Rectal smooth muscle tissue (tissue), 1 donor: ENCODE results near the gene RFPL4A.
"Not testable (repeated sequence)": the region's sequence is repeated elsewhere in the genome, so short reads cannot be mapped to it uniquely, and the experiment has no call there.

Source experiments
- H3K27ac ChIP-seq: one replicate; pipeline ENCODE4 v1.7.0; 2013; ENCODE audit warnings: low read depth, low read length, inconsistent platforms
- H3K27me3 ChIP-seq: one replicate; pipeline ENCODE4 v1.7.0; 2013; ENCODE audit warnings: low read length; ENCODE audit not compliant: control insufficient read depth, insufficient read depth
- H3K36me3 ChIP-seq: one replicate; pipeline ENCODE4 v1.7.0; 2013; ENCODE audit warnings: low read length; ENCODE audit not compliant: control insufficient read depth, insufficient read depth
- H3K4me1 ChIP-seq: one replicate; pipeline ENCODE4 v1.7.0; 2013; ENCODE audit warnings: low read length; ENCODE audit not compliant: control insufficient read depth, insufficient read depth
- H3K4me3 ChIP-seq: one replicate; pipeline ENCODE4 v1.7.0; 2013; ENCODE audit warnings: low read length
- H3K9ac ChIP-seq: one replicate; pipeline ENCODE4 v1.7.0; 2013; ENCODE audit warnings: low read length

Gene RFPL4A

DNA sequence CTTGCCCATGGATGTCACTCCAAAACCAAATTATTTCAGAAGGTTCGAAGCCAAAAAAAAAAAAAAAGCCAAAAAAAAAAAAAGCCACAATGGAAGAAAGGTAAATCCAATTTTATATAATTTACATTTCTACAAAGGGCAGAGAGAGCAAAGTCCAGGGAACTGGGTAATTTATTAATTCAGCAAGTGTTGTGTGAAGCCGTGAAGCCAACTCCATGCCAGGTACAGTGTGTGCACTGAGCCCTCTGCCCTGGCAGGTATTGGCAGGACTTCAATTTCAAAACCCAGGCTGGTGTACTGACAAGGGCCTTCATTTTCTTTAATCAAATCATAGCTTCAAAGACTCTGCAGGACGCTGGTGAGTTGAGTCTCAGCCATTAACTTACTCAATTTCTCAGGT lies 5.5 kb upstream of the RFPL4A start:
- H3K4me3 ChIP-seq: no peak overlapping the region
- no peaks in the 10 kb centered on the region for H3K36me3 ChIP-seq
- no peak overlapping the region for H3K9ac ChIP-seq
- no peaks in the 10 kb centered on the region for H3K27me3 ChIP-seq
- no peak overlapping the region for H3K27ac ChIP-seq
- no peaks in the 10 kb centered on the region for H3K4me1 ChIP-seq

DNA sequence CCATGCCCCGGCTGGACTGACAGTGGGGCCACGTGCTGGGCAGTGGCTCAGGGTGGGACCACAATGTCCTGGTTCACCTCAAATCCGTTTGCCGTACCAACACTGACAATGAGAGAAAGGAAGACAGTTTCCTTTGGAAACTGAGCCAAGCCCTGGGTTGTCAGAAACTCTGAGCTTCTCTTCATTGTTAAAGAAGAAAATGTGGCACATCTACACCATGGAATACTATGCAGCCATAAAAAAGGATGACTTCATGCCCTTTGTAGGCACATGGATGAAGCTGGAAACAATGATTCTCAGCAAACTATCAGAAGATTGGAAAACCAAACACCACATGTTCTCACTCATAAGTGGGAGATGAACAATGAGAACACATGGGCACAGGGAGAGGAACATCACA lies 2.1 kb upstream of the RFPL4A start:
- not testable (repeated sequence) for H3K36me3 ChIP-seq, H3K9ac ChIP-seq, H3K27me3 ChIP-seq, H3K4me1 ChIP-seq, H3K27ac ChIP-seq, H3K4me3 ChIP-seq

DNA sequence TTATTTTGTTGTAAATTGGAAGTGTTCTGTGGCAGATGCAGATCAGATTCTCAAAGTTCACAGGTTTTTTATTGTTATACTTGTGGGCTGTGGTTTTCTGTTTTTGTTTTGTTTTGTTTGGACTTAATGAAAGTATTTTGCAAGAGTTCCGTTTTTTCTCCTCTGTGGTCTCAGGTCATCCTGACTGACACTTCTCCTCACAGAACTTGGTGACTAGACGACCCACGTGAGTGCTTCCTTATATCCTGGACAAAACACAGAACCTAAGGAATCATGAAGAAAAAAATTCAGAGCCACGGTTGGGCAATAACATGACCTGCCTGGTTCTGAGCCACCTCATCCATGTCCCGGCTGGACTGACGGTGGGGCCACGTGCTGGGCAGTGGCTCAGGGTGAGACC lies 7.6 kb downstream of the RFPL4A start:
- no peaks in the 10 kb centered on the region for H3K27me3 ChIP-seq
- no peak overlapping the region for H3K27ac ChIP-seq
- H3K4me1 ChIP-seq: no peaks in the 10 kb centered on the region
- no peak overlapping the region for H3K4me3 ChIP-seq
- H3K36me3 ChIP-seq: no peaks in the 10 kb centered on the region
- H3K9ac ChIP-seq: no peak overlapping the region

DNA sequence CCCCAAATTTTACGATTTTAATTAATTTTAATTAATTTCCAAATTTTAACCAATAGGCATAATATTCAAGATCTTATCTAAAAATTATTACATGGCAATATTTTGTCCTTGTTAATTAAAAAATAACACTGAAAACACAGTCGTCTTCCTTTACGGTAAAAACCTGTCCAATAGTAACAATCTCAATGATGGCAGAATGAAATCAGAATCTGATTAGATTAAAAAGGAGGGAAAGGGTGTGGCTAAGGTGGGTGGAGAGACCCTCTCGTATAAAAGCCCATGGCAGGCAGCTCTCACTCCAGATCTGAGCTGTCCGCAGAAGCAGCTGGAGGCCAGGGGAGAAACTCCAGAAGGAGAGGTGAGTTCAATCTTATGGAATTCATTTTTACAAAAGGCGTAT lies 9.9 kb downstream of the RFPL4A start, which contains the start of gene RFPL4AL1:
TSS of gene RFPL4AL1 (plus strand) at position 301 of the 400 bp plus-strand sequence. CDS start 2,687 bp downstream, outside the sequence.
- not testable (repeated sequence) for H3K36me3 ChIP-seq, H3K4me3 ChIP-seq, H3K27ac ChIP-seq, H3K9ac ChIP-seq, H3K4me1 ChIP-seq, H3K27me3 ChIP-seq

DNA sequence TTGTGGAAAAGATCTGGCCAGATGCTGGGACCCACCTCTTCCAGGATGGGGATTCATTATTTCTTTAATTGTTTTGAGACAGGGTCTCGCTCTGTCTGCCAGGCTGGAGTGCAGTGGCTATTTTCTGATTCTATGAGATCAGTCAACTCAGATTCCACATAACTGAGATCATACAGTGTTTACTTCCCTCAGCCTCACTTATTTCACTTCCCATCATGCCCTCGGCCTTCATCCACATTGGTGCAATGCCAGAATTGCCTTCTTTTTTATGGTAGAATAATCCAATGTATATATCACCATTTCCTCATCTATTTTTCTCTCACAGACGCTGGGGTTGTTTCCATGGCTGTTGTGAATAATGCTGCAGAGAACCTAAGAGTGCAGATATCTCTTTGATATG lies 10.7 kb downstream of the RFPL4A start:
- not testable (repeated sequence) for H3K4me3 ChIP-seq, H3K36me3 ChIP-seq

DNA sequence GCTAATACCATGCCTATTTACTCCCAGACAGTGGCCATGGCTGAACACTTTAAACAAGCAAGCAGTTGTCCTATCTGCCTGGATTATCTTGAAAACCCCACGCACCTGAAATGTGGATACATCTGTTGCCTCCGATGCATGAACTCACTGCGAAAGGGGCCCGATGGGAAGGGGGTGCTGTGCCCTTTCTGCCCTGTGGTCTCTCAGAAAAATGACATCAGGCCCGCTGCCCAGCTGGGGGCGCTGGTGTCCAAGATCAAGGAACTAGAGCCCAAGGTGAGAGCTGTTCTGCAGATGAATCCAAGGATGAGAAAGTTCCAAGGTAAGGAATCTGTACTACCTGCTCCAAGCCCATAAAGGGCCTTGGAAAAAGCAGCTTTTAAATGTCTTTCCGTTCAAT lies 18.6 kb downstream of the RFPL4A start:
- no peak overlapping the region for H3K4me3 ChIP-seq
- no peaks in the 10 kb centered on the region for H3K27me3 ChIP-seq
- no peaks in the 10 kb centered on the region for H3K36me3 ChIP-seq
- H3K9ac ChIP-seq: no peak overlapping the region
- no peak overlapping the region for H3K27ac ChIP-seq
- no peaks in the 10 kb centered on the region for H3K4me1 ChIP-seq

More for the DNA sequence above, 10.7 kb downstream of the RFPL4A start:
- not testable (repeated sequence) for H3K27me3 ChIP-seq, H3K4me1 ChIP-seq, H3K9ac ChIP-seq, H3K27ac ChIP-seq

DNA sequence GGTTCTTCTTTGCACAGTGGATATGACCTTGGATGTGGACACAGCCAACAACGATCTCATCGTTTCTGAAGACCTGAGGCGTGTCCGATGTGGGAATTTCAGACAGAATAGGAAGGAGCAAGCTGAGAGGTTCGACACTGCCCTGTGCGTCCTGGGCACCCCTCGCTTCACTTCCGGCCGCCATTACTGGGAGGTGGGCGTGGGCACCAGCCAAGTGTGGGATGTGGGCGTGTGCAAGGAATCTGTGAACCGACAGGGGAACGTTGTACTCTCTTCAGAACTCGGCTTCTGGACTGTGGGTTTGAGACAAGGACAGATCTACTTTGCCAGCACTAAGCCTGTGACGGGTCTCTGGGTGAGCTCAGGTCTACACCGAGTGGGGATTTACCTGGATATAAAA lies 19.4 kb downstream of the RFPL4A start:
- Histone ChIP-seq H3K27me3 (no peaks in the 10 kb centered on the region), H3K36me3 (no peaks in the 10 kb centered on the region), H3K4me3 (no peak overlapping the region), H3K4me1 (no peaks in the 10 kb centered on the region), H3K9ac (no peak overlapping the region), H3K27ac (no peak overlapping the region)

DNA sequence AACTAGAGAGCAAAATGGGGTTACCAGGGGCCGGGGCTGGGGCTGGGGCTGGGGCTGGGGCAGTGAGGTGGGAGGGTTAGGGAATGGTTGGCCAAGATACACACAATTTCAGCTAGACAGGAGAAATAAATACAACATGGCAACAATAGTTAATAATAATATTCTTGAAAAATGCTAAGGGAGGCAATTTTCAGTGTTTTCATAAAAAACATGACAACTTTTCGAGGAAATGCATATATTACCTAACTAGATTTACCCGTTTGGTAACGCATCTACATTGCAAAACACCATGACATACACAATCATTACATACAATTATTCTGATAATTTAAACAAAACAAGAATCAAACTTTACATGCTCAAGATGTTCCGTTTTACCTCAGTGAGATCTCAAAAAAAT lies 22.2 kb downstream of the RFPL4A start:
- H3K27ac ChIP-seq: no peak overlapping the region
- H3K27me3 ChIP-seq: no peaks in the 10 kb centered on the region
- H3K9ac ChIP-seq: no peak overlapping the region
- H3K36me3 ChIP-seq: no peaks in the 10 kb centered on the region
- H3K4me3 ChIP-seq: no peak overlapping the region
- H3K4me1 ChIP-seq: no peaks in the 10 kb centered on the region

DNA sequence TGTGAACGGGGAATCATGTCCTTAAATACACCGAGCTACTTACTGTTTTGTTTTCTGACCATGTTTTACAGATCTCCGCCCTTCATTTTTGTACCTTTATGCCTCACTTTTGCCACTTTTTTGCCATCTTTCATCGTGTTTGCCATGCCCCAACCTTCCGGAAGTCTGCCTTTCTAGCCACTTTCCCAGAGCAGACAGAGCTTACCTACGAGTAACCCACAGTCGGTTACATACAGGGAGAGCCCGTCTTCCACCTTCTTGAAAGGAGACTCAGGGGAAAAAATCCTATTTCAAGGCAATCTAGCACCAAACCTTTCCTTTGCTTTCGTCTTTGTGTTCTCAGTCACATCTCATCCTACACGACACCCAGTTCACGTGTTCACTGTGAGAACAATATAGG lies 36.1 kb downstream of the RFPL4A start:
- Histone ChIP-seq H3K4me1 (no peaks in the 10 kb centered on the region), H3K27ac (no peak overlapping the region), H3K27me3 (no peaks in the 10 kb centered on the region), H3K9ac (no peak overlapping the region), H3K36me3 (no peaks in the 10 kb centered on the region), H3K4me3 (no peak overlapping the region)

DNA sequence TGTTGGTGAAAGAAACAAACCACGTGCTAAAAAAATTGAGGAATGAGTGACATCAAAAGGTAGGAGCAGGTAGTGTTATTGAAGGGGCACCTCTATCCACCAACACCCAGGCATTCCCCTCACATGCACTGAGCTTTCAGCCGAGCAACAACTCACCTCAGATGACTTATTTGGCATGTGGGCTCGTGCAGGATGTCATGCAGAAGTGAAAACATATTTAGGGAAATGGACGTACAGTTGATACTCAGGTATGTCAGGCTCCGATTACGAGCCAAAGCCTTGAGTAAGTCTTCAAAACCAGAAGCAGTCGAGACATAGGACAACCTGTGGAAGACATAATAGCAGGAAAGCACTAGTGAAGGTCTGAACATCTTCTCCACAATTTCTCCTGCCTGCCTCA lies 42.5 kb downstream of the RFPL4A start:
- Histone ChIP-seq H3K4me1 (no peaks in the 10 kb centered on the region), H3K4me3 (no peak overlapping the region), H3K27ac (no peak overlapping the region), H3K9ac (no peak overlapping the region), H3K36me3 (no peaks in the 10 kb centered on the region), H3K27me3 (no peaks in the 10 kb centered on the region)

DNA sequence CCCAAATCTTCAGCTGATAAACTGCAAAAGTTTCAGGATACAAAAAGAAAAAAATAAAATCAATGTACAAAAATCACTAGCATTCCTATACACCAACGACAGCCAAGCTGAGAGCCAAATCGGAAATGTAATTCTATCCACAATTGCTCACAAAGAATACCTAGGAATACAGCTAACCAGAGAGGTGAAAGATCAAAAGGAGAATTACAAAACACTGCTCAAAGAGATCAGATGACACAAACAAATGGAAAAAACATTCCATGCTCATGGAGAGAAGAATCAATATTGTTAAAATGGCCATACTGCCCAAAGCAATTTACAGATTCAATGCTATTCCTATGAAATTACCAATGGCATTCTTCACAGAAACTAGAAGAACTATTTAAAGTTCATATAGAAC lies 43.4 kb downstream of the RFPL4A start:
- H3K9ac ChIP-seq: no peak overlapping the region
- no peaks in the 10 kb centered on the region for H3K36me3 ChIP-seq
- no peaks in the 10 kb centered on the region for H3K4me1 ChIP-seq
- no peak overlapping the region for H3K4me3 ChIP-seq
- no peak overlapping the region for H3K27ac ChIP-seq
- no peaks in the 10 kb centered on the region for H3K27me3 ChIP-seq

DNA sequence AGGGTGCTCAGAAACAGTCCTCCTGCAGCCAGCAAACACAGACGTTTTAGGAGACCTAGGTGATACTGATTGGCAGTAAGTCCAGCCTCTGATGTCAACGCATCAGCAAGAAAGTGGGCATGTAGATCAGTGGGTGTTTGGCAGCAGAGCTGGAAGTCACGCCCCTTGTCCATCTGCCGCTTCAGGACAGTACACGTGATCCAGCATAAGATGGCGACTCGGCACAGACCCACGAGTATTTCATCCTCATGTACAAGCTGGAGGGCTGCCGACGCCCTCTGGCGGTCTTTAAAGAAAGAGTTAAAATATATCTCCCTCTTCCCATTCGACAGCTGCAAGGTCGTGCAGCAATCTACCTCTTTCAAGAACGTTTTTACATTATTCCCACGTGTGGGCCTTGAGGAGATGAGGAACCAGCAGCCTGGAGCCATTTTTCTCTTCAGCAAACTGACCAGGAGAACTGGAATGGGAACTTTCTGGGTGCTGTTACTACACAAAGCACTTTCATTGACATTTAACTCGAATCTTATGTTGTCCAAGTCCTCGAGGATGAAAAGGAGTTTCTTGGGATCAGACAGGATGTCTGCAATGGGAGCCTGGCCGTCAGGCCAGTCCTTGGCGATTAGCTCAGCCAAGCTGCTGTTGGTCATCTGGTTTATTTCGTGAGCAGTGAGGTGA lies 50.6 kb downstream of the RFPL4A start:
- Histone ChIP-seq H3K4me3 (no peak overlapping the region), H3K9ac (no peak overlapping the region)

DNA sequence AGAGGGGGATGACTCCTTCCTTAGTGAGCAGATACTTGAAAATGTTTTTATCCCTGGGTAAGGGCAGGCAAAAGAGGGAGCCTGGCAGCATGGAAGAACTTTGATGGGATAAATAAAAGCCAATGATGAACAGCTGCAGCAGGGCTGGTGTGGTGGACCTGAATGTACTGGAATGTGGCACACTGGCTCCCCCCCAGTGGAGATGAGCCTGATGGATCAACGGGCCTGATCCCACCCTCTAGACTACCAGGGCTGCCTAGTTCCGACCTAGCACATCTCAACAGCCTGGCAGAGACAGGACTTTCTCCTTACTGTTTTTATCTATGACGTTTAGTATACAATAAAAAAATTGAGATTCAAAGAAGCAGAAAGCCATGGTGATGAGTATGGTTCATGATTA lies 52.4 kb downstream of the RFPL4A start:
- Histone ChIP-seq H3K9ac (no peak overlapping the region), H3K27ac (no peak overlapping the region), H3K4me3 (no peak overlapping the region), H3K27me3 (no peaks in the 10 kb centered on the region), H3K36me3 (no peaks in the 10 kb centered on the region), H3K4me1 (no peaks in the 10 kb centered on the region)

More for the DNA sequence above, 50.6 kb downstream of the RFPL4A start:
- no peaks in the 10 kb centered on the region for H3K27me3 ChIP-seq
- H3K27ac ChIP-seq: no peak overlapping the region
- H3K36me3 ChIP-seq: no peaks in the 10 kb centered on the region
- H3K4me1 ChIP-seq: no peaks in the 10 kb centered on the region
